ENCODE data around the gene HSD3B2. TPM values are rescaled to one million over a fixed set of nuclear protein-coding genes. Genes with fewer than 3 reads are reported as not detected.

HSD3B2 gene
- total and polyA plus RNA-seq, 10 donors: 0.06 TPM; not detected in 9

- Histone ChIP-seq H3K9me3 (no peaks in the 10 kb centered on the region), H3K4me1 (no peaks in the 10 kb centered on the region), H3K27ac (no peak overlapping the region), H3K27me3 (replicated peaks in 1 of 7) (no peaks in the 10 kb centered on the region), H3K4me3 (no peak overlapping the region), H3K36me3 (no peaks in the 10 kb centered on the region)
- WGBS, 5 donors: 82 to 94% (median 89%) methylated on average over 3 of the region's 3 CpGs
- intact Hi-C loops (cut with DNase I; ENCODE audit: low total_unique reads): no loop called here
- no peak for DNase-seq
- TF ChIP-seq CTCF (IDR thresholded peaks at IDR 0.05 in 8 of 11, conservative IDR thresholded peaks at IDR 0.05 in 3 of 11): no peak
- no peak for TF ChIP-seq POLR2A (IDR thresholded peaks at IDR 0.05)
- no peak for TF ChIP-seq POLR2AphosphoS5 (IDR thresholded peaks at IDR 0.05)
Observed at GRCh38 chr1:119447344-119448126, 32.6 kb downstream of the HSD3B2 start.

- WGBS, 5 donors: 75 to 91% (median 83%) methylated on average over 2 of the region's 2 CpGs
- Histone ChIP-seq H3K4me1 (peaks cover 0 to 3% (median 0%) of the 10 kb centered on the region in 6 donors), H3K4me3 (no peak overlapping the region)
Observed at GRCh38 chr1:119448127-119448511, 33.2 kb downstream of the HSD3B2 start.

GRCh38 chr1:119449971-119450370 is 35.0 kb downstream of the HSD3B2 start:
- DNase-seq: no peak
- 73 to 83% (median 78%) methylated on average over 8 of the region's 8 CpGs for WGBS, 5 donors
- H3K27ac ChIP-seq: no peak overlapping the region
- no peaks in the 10 kb centered on the region for H3K36me3 ChIP-seq
- no peak overlapping the region for H3K4me3 ChIP-seq
- no peaks in the 10 kb centered on the region for H3K27me3 ChIP-seq (replicated peaks in 1 of 7)
- TF ChIP-seq CTCF (IDR thresholded peaks at IDR 0.05 in 8 of 11, conservative IDR thresholded peaks at IDR 0.05 in 3 of 11) (no peak), POLR2AphosphoS5 (IDR thresholded peaks at IDR 0.05) (no peak), POLR2A (IDR thresholded peaks at IDR 0.05) (no peak)
- peaks cover 0 to 3% (median 0%) of the 10 kb centered on the region in 6 donors for H3K4me1 ChIP-seq
- H3K9me3 ChIP-seq: no peaks in the 10 kb centered on the region
- intact Hi-C loops (cut with DNase I; ENCODE audit: low total_unique reads): no loop called here

More at GRCh38 chr1:119448127-119448511, 33.2 kb downstream of the HSD3B2 start:
- intact Hi-C loops (cut with DNase I; ENCODE audit: low total_unique reads): no loop called here
- DNase-seq: no peak
- Histone ChIP-seq H3K27me3 (replicated peaks in 1 of 7) (no peaks in the 10 kb centered on the region), H3K36me3 (no peaks in the 10 kb centered on the region), H3K9me3 (no peaks in the 10 kb centered on the region), H3K27ac (no peak overlapping the region)
- TF ChIP-seq POLR2AphosphoS5 (IDR thresholded peaks at IDR 0.05) (no peak), CTCF (IDR thresholded peaks at IDR 0.05 in 8 of 11, conservative IDR thresholded peaks at IDR 0.05 in 3 of 11) (no peak), POLR2A (IDR thresholded peaks at IDR 0.05) (no peak)

DNA sequence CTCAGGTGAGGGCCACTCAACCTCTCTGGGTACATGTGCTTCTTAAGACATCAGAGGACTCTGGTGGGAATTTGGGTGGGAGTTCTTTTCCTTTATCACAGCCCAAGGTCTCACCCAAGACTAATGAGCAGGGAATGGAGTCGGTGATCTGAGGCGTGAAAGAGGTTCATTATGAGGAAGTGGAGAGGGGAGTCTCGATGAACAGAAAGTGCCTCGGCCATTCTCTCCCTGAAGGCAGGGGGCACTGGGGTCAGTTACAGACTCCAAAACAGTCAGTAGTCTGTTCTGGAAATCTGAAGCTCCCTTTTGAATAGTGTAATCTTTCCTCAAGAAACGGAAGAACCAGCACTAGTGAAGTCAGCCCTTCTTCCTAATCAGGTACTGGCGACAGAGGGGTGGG is 36.2 kb downstream of the HSD3B2 start:
- H3K9me3 ChIP-seq: no peaks in the 10 kb centered on the region
- WGBS, 5 donors: 82 to 88% (median 85%) methylated on average over 6 of the region's 6 CpGs

More for the DNA sequence above, 36.2 kb downstream of the HSD3B2 start:
- no peaks in the 10 kb centered on the region for H3K36me3 ChIP-seq
- H3K27ac ChIP-seq: no peak overlapping the region
- DNase-seq: no peak
- intact Hi-C loops (cut with DNase I; ENCODE audit: low total_unique reads): no loop called here
- no peak overlapping the region for H3K4me3 ChIP-seq
- H3K4me1 ChIP-seq: peaks cover 0 to 3% (median 0%) of the 10 kb centered on the region in 6 donors
- TF ChIP-seq CTCF (IDR thresholded peaks at IDR 0.05 in 8 of 11, conservative IDR thresholded peaks at IDR 0.05 in 3 of 11): no peak
- no peak for TF ChIP-seq POLR2AphosphoS5 (IDR thresholded peaks at IDR 0.05)
- no peak for TF ChIP-seq POLR2A (IDR thresholded peaks at IDR 0.05)
- no peaks in the 10 kb centered on the region for H3K27me3 ChIP-seq (replicated peaks in 1 of 7)
